CD14-positive monocyte (primary cell): ENCODE data around the gene KLC3. TPM values are rescaled to one million over a fixed set of nuclear protein-coding genes. Genes with fewer than 3 reads are reported as not detected.
A peak's percentile ranks its signal among the peaks of the same experiment; 100 is the strongest.

Source experiments
- DNase-seq, 3 donors: peaks; one replicate each; pipeline ENCODE4 v3.0.0-alpha.2; 2011 to 2022
- H2AFZ ChIP-seq: 2 replicates; pipeline ENCODE4 v1.6.0; 2012; ENCODE audit warnings: mild to moderate bottlenecking, low read depth, low read length, inconsistent platforms; ENCODE audit not compliant: insufficient read depth, poor library complexity, severe bottlenecking
- H3K27ac ChIP-seq, 2 donors: 1 replicate in 1 of 2; 2 replicates in 1 of 2; pipeline ENCODE4 v1.5.1; 2012 to 2013; ENCODE audit warnings: low read length in 2 of 2, control low read depth in 1 of 2, inconsistent platforms in 1 of 2, low read depth in 1 of 2, mild to moderate bottlenecking in 1 of 2
- H3K27me3 ChIP-seq, 2 donors: one replicate each; pipeline versions ENCODE4 v1.6.0 to v1.6.1; 2011 to 2013; ENCODE audit warnings: low read length in 2 of 2; ENCODE audit not compliant: control insufficient read depth in 2 of 2, insufficient read depth in 2 of 2
- H3K36me3 ChIP-seq, 2 donors: replicated peaks in 1 of 2; 1 replicate in 1 of 2; 2 replicates in 1 of 2; pipeline versions ENCODE4 v1.5.1 to v1.6.1; 2012 to 2013; ENCODE audit warnings: low read length in 2 of 2, control low read depth in 1 of 2, inconsistent platforms in 1 of 2, mild to moderate bottlenecking in 1 of 2; ENCODE audit not compliant: insufficient read depth in 2 of 2, control insufficient read depth in 1 of 2
- H3K4me1 ChIP-seq, 2 donors: 1 replicate in 1 of 2; 2 replicates in 1 of 2; pipeline versions ENCODE4 v1.5.1 to v1.6.1; 2012 to 2013; ENCODE audit warnings: low read length in 2 of 2, control low read depth in 1 of 2, inconsistent platforms in 1 of 2, mild to moderate bottlenecking in 1 of 2, moderate library complexity in 1 of 2; ENCODE audit not compliant: insufficient read depth in 2 of 2, control insufficient read depth in 1 of 2
- H3K4me2 ChIP-seq: replicated peaks from 2 replicates; pipeline ENCODE3; 2012; ENCODE audit warnings: low read length, moderate library complexity, mild to moderate bottlenecking; ENCODE audit not compliant: poor library complexity, severe bottlenecking; ENCODE audit errors: extremely low read depth
- H3K4me3 ChIP-seq, 3 experiments: fragments of 200-600 bp in 1 of 3; sonication (generic) in 1 of 3; replicated peaks in 1 of 3; 1 replicate in 2 of 3; 2 replicates in 1 of 3; pipeline ENCODE4 v1.5.1; 2011 to 2013; ENCODE audit warnings: low read length in 3 of 3, mild to moderate bottlenecking in 3 of 3, control low read depth in 2 of 3, low read depth in 2 of 3, inconsistent platforms in 1 of 3, moderate library complexity in 1 of 3
- H3K79me2 ChIP-seq: 2 replicates; pipeline ENCODE4 v1.6.0; 2012; ENCODE audit warnings: mild to moderate bottlenecking, control low read depth, inconsistent platforms, low read length, moderate library complexity; ENCODE audit not compliant: insufficient read depth
- H3K9ac ChIP-seq: 2 replicates; pipeline ENCODE4 v1.6.0; 2017; ENCODE audit warnings: low read length, mild to moderate bottlenecking; ENCODE audit not compliant: insufficient read depth, poor library complexity, severe bottlenecking
- H3K9me3 ChIP-seq, 2 donors: replicated peaks in 1 of 2; 1 replicate in 1 of 2; 2 replicates in 1 of 2; pipeline versions ENCODE4 v1.5.1 to v1.6.1; 2012 to 2013; ENCODE audit warnings: low read length in 2 of 2, control low read depth in 1 of 2; ENCODE audit not compliant: control insufficient read depth in 1 of 2, insufficient read depth in 1 of 2
- H4K20me1 ChIP-seq: 2 replicates; pipeline ENCODE4 v1.6.0; 2012; ENCODE audit warnings: mild to moderate bottlenecking, low read length, control low read depth, moderate library complexity; ENCODE audit not compliant: insufficient read depth
- H3K27ac Mint-ChIP-seq, 7 donors: one replicate each; pipeline ENCODE4 v1.8.0; 2020; ENCODE audit warnings: mild to moderate bottlenecking in 7 of 7, mixed read lengths in 7 of 7, moderate library complexity in 6 of 7, inconsistent platforms in 2 of 7
- H3K27me3 Mint-ChIP-seq, 3 donors: one replicate each; pipeline ENCODE4 v1.8.0; 2021 to 2022; ENCODE audit warnings: low read depth in 3 of 3, mild to moderate bottlenecking in 3 of 3, mixed read lengths in 3 of 3, moderate library complexity in 3 of 3, inconsistent platforms in 1 of 3
- H3K36me3 Mint-ChIP-seq, 2 donors: one replicate each; pipeline ENCODE4 v1.8.0; 2020; ENCODE audit warnings: mixed read lengths in 2 of 2, inconsistent platforms in 1 of 2, mild to moderate bottlenecking in 1 of 2
- H3K4me1 Mint-ChIP-seq: one replicate; pipeline ENCODE4 v1.8.0; 2020; ENCODE audit warnings: mild to moderate bottlenecking, mixed read lengths
- H3K4me3 Mint-ChIP-seq, 2 donors: one replicate each; pipeline ENCODE4 v1.8.0; 2020; ENCODE audit warnings: mild to moderate bottlenecking in 2 of 2, mixed read lengths in 2 of 2, moderate library complexity in 1 of 2
- H3K9me3 Mint-ChIP-seq, 7 donors: one replicate each; pipeline ENCODE4 v1.8.0; 2020 to 2022; ENCODE audit warnings: mixed read lengths in 7 of 7, mild to moderate bottlenecking in 6 of 7, moderate library complexity in 6 of 7, inconsistent platforms in 2 of 7
- WGBS: methylation state at CpG from one replicate; pipeline ENCODE4 v1.1.5; 2013; ENCODE audit warnings: missing lambda C conversion rate; ENCODE audit not compliant: insufficient coverage; 5-methylcytosine and 5-hydroxymethylcytosine counted together
- intact Hi-C, 2 donors: fragments of 100-400 bp; cut with micrococcal nuclease; formaldehyde crosslinking; loops; one replicate each; pipeline versions ENCODE4 v1.15.0 to v1.15.1; 2023
- polyA plus RNA-seq, 3 donors: library from polyadenylated mRNA; depleted of rRNA in 1 of 3; unstranded in 2 of 3; stranded (reverse) in 1 of 3; fragments of 300-500 nt in 2 of 3; fragments of >200 nt in 1 of 3; fragmentation: Illumina TruSeq in 2 of 3; gene quantifications; 1 replicate in 2 of 3; 2 replicates in 1 of 3; pipeline ENCODE4 v1.2.3, GENCODE V29; 2012 to 2021
- TF ChIP-seq, protein P1 (sequence below): fragments of 200-600 bp; IDR thresholded peaks from one replicate; pipeline ENCODE4 v1.8.0; 2022; ENCODE audit warnings: antibody characterized with exemption, mild to moderate bottlenecking

Gene KLC3
- polyA plus RNA-seq, 3 donors = not detected

DNA sequence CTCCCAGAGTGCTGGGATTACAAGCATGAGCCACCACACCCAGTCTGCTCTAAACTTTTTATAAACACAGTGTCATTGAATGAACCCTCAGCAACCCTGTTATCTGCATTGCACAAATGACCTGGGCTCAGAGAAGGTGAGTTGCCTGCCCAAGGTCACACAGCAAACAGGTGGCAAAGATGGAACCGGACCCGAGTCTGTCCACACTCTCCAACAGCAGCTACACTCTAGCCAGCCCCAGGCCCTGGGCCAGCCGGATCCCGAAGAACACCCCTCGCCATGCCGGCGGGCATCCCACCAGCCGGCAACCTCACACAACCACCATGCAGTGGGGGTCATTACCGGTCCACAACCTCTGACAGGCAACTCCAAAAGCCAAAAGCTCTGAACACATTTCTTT is 15.4 kb downstream of the KLC3 start:
- no peaks in the 10 kb centered on the region for H3K27me3 Mint-ChIP-seq
- H3K9me3 Mint-ChIP-seq = peaks cover 0 to 3% (median 0%) of the 10 kb centered on the region in 7 donors
- no peaks in the 10 kb centered on the region for H3K79me2 ChIP-seq
- H3K9me3 ChIP-seq = no peaks in the 10 kb centered on the region
- H3K27ac Mint-ChIP-seq = peak overlapping the region in 1 of 7 donors; percentile 46
- H2AFZ ChIP-seq = no peak overlapping the region
- H3K4me3 ChIP-seq = no peak overlapping the region
- no peak overlapping the region for H3K4me2 ChIP-seq
- no peak overlapping the region for H3K27ac ChIP-seq
- intact Hi-C loops = no loop called here
- DNase-seq = no peak
- H3K9ac ChIP-seq = no peak overlapping the region
- TF ChIP-seq, protein P1, sequence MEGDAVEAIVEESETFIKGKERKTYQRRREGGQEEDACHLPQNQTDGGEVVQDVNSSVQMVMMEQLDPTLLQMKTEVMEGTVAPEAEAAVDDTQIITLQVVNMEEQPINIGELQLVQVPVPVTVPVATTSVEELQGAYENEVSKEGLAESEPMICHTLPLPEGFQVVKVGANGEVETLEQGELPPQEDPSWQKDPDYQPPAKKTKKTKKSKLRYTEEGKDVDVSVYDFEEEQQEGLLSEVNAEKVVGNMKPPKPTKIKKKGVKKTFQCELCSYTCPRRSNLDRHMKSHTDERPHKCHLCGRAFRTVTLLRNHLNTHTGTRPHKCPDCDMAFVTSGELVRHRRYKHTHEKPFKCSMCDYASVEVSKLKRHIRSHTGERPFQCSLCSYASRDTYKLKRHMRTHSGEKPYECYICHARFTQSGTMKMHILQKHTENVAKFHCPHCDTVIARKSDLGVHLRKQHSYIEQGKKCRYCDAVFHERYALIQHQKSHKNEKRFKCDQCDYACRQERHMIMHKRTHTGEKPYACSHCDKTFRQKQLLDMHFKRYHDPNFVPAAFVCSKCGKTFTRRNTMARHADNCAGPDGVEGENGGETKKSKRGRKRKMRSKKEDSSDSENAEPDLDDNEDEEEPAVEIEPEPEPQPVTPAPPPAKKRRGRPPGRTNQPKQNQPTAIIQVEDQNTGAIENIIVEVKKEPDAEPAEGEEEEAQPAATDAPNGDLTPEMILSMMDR = no peak
- H3K36me3 ChIP-seq = peaks cover 31 to 79% of the 10 kb centered on the region in 2 donors
- no peaks in the 10 kb centered on the region for H4K20me1 ChIP-seq
- H3K27me3 ChIP-seq = no peaks in the 10 kb centered on the region
- no peaks in the 10 kb centered on the region for H3K4me1 Mint-ChIP-seq
- 98% methylated on average over 9 of the region's 9 CpGs for WGBS
- no peak overlapping the region for H3K4me3 Mint-ChIP-seq
- H3K36me3 Mint-ChIP-seq = peaks cover 58 to 86% of the 10 kb centered on the region in 2 donors
- H3K4me1 ChIP-seq = no peaks in the 10 kb centered on the region

GRCh38 chr19:45356760-45357444 is 16.4 kb downstream of the KLC3 start:
- Histone ChIP-seq H3K4me2 (no peak overlapping the region), H3K27ac (no peak overlapping the region), H3K4me1 (no peaks in the 10 kb centered on the region), H3K79me2 (no peaks in the 10 kb centered on the region), H3K9me3 (no peaks in the 10 kb centered on the region), H3K9ac (no peak overlapping the region), H3K36me3 (peaks cover 34 to 79% of the 10 kb centered on the region in 2 donors), H3K27me3 (no peaks in the 10 kb centered on the region), H2AFZ (no peak overlapping the region), H3K4me3 (no peak overlapping the region), H4K20me1 (no peaks in the 10 kb centered on the region)
- Mint-ChIP-seq H3K9me3 (peaks cover 0 to 3% (median 0%) of the 10 kb centered on the region in 7 donors), H3K4me3 (no peak overlapping the region), H3K27me3 (no peaks in the 10 kb centered on the region), H3K27ac (peak overlapping the region in 2 of 7 donors; percentile 0 to 3), H3K36me3 (peaks cover 60 to 86% of the 10 kb centered on the region in 2 donors), H3K4me1 (no peaks in the 10 kb centered on the region)
- DNase-seq = no peak
- TF ChIP-seq, protein P1 = no peak
- intact Hi-C loops = no loop called here
- WGBS = 97% methylated on average over 11 of the region's 20 CpGs
